Stimulated activated CD8-positive, alpha-beta memory T cell treated with anti-CD3 and anti-CD28 coated beads, Interleukin-7, amount 100 ng/mL, for 4 hours (primary cell): ENCODE data around the gene SLC25A44.
A peak's percentile ranks its signal among the peaks of the same experiment; 100 is the strongest.

Source experiments
- DNase-seq, 2 donors: peaks; one replicate each; pipeline ENCODE4 v3.0.0-alpha.2; 2020; ENCODE audit warnings: low read depth in 2 of 2

SLC25A44 gene

GRCh38 chr1:156193488-156194299, at the start of gene SLC25A44:
Gene SLC25A44 (plus strand): TSS chr1:156194104. CDS start chr1:156199848, 5,744 bp downstream.
- DNase-seq: peak; percentile 94 to 96

GRCh38 chr1:156144742-156145141, 49.2 kb upstream of the SLC25A44 start:
- no peak for DNase-seq

- DNase-seq: no peak
These were observed 48.3 kb upstream of the SLC25A44 start for GRCh38 chr1:156145650-156146019.

GRCh38 chr1:156146020-156146768, 47.7 kb upstream of the SLC25A44 start:
- peak in 1 of 2 donors; percentile 40 for DNase-seq

- no peak for DNase-seq
These were observed 47.0 kb upstream of the SLC25A44 start for GRCh38 chr1:156146769-156147405.

- DNase-seq: no peak
These were observed 45.7 kb upstream of the SLC25A44 start for GRCh38 chr1:156148216-156148615.

GRCh38 chr1:156149374-156150332, 44.3 kb upstream of the SLC25A44 start:
- DNase-seq: no peak

- no peak for DNase-seq
These were observed 43.4 kb upstream of the SLC25A44 start for GRCh38 chr1:156150333-156151011.

- no peak for DNase-seq
These were observed 42.7 kb upstream of the SLC25A44 start for GRCh38 chr1:156151093-156151688.

- no peak for DNase-seq
These were observed 41.3 kb upstream of the SLC25A44 start for GRCh38 chr1:156152628-156153027.

- no peak for DNase-seq
These were observed 40.5 kb upstream of the SLC25A44 start, which contains the start of gene SEMA4A for GRCh38 chr1:156153362-156153761. Gene SEMA4A (plus strand): TSS chr1:156153585. CDS start chr1:156154579, 994 bp downstream.

GRCh38 chr1:156154317-156154749, 39.6 kb upstream of the SLC25A44 start:
- DNase-seq: no peak

- no peak for DNase-seq
These were observed 38.0 kb upstream of the SLC25A44 start for GRCh38 chr1:156155756-156156510.

GRCh38 chr1:156157506-156157905, 36.4 kb upstream of the SLC25A44 start:
- DNase-seq: no peak

GRCh38 chr1:156157966-156158365, 35.9 kb upstream of the SLC25A44 start:
- DNase-seq: no peak

GRCh38 chr1:156160000-156160742, 33.7 kb upstream of the SLC25A44 start:
- no peak for DNase-seq

GRCh38 chr1:156160743-156161171, 33.1 kb upstream of the SLC25A44 start:
- peak; percentile 48 to 61 for DNase-seq

GRCh38 chr1:156162430-156163037, 31.4 kb upstream of the SLC25A44 start:
- no peak for DNase-seq
